ENCODE results near the gene TRNAU1AP.

DNA sequence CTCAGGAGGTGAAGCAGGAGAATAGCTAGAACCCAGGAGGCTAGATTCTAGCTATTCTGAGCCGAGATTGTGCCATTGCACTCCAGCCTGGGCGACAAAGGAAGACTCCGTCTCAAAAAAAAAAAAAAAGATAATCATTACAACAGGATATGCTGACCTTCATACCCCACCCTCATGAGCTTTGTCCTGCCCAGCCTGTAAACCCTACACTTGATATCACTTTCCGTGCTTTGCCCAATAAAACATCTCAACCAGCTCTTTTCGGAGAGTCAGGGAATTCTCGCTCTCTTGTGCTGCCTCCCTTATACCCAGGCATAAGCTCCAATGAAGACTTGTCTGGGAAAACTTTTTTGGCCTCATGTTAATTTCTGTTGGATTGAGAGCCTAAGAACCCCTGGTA, 1.5 kb upstream of the TRNAU1AP start:
- TF ChIP-seq, protein P1, sequence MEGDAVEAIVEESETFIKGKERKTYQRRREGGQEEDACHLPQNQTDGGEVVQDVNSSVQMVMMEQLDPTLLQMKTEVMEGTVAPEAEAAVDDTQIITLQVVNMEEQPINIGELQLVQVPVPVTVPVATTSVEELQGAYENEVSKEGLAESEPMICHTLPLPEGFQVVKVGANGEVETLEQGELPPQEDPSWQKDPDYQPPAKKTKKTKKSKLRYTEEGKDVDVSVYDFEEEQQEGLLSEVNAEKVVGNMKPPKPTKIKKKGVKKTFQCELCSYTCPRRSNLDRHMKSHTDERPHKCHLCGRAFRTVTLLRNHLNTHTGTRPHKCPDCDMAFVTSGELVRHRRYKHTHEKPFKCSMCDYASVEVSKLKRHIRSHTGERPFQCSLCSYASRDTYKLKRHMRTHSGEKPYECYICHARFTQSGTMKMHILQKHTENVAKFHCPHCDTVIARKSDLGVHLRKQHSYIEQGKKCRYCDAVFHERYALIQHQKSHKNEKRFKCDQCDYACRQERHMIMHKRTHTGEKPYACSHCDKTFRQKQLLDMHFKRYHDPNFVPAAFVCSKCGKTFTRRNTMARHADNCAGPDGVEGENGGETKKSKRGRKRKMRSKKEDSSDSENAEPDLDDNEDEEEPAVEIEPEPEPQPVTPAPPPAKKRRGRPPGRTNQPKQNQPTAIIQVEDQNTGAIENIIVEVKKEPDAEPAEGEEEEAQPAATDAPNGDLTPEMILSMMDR (IDR thresholded peaks at IDR 0.05; ENCODE audit: poor library complexity) = no peak
- no peak for TF ChIP-seq EZH2 (IDR thresholded peaks at IDR 0.05; ENCODE audit: borderline replicate concordance)

All from hepatocyte (in vitro differentiated cells).